ENCODE results near the gene THAP7. TPM values are rescaled to one million over a fixed set of nuclear protein-coding genes. Genes with fewer than 3 reads are reported as not detected.

Gene THAP7
- total and polyA plus RNA-seq, 7 donors: 19.9 to 59.4 (median 39.2) TPM

DNA sequence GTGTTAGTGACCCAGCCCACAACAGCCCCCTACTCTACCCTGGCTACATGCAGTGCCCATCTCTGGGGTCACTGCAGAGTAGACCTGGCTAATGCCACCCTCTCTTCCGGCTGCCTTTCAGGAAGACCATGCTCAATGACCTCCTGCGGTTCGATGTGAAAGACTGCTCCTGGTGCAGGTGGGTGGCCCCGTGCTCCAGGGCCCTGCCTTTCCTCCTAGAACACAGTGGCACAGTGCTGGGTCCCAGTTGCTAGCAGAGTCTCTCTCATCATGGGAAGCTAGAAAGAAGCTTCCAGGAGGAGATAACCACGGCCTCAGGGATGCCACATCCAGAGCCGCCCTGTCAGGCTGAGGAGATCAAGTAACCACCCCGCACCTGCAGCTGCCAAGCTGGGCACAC is 16.2 kb downstream of the THAP7 start:
- no peak overlapping the region for H3K4me3 ChIP-seq
- intact Hi-C loops (cut with DNase I): no loop called here
- WGBS, 2 donors: 95% methylated on average over 7 of the region's 7 CpGs
- H3K4me1 ChIP-seq: peaks cover 0 to 30% (median 26%) of the 10 kb centered on the region in 4 donors
- H3K36me3 ChIP-seq: peaks cover 0 to 62% (median 15%) of the 10 kb centered on the region in 4 donors
- TF ChIP-seq POLR2AphosphoS5 (IDR thresholded peaks at IDR 0.05) (no peak), CTCF (IDR thresholded peaks at IDR 0.05) (no peak), POLR2A (IDR thresholded peaks at IDR 0.05) (no peak), EP300 (IDR thresholded peaks at IDR 0.05) (no peak)
- no peaks in the 10 kb centered on the region for H3K27me3 ChIP-seq
- no peaks in the 10 kb centered on the region for H3K9me3 ChIP-seq
- no peak overlapping the region for H3K27ac ChIP-seq
- no peak for DNase-seq

DNA sequence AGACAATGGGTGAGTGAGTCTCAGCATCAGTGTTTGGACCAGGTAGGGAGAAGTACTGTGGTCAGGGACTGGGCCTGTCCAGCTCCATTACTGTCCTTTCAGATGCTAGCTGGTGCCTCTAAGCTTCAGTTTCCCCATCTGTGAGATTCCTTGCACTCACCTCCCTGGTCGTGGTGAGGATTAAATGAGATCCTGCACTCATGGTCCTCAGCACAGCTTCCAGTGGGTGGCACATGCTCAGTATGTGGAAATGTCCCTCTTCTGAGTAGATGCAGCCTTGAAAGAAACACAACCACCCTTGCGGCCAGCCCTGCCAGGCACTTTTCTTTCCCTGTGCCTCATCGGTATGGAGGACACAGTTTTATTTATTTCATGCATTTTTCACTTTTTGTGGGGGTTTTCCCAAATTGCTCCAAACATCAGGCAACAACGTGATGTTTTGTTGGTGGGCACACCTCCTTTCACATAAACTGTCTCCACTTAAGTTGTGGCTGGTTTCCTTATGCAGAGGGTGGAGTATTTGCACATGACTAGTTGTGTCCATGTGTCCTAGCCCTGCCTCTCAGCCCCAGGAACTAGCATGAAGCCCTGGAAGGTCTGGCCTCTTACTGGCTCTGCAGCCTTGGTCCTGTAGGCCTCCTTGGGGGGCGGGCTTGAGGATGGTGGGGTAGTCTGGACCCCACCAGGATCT is 18.7 kb downstream of the THAP7 start:
- intact Hi-C loops (cut with DNase I): no loop called here
- TF ChIP-seq EP300 (IDR thresholded peaks at IDR 0.05): no peak
- no peak for TF ChIP-seq CTCF (IDR thresholded peaks at IDR 0.05)
- TF ChIP-seq POLR2A (IDR thresholded peaks at IDR 0.05): no peak
- TF ChIP-seq POLR2AphosphoS5 (IDR thresholded peaks at IDR 0.05): no peak
- no peak for DNase-seq
- WGBS, 2 donors: 75 to 80% methylated on average over 5 of the region's 5 CpGs
- Histone ChIP-seq H3K27ac (peak overlapping the region; percentile 87 to 93 (median 90)), H3K9me3 (no peaks in the 10 kb centered on the region), H3K4me3 (peak overlapping the region; percentile 69 to 91 (median 90)), H3K4me1 (peaks cover 0 to 46% (median 43%) of the 10 kb centered on the region in 4 donors), H3K27me3 (no peaks in the 10 kb centered on the region), H3K36me3 (peaks cover 0 to 43% (median 12%) of the 10 kb centered on the region in 4 donors)

DNA sequence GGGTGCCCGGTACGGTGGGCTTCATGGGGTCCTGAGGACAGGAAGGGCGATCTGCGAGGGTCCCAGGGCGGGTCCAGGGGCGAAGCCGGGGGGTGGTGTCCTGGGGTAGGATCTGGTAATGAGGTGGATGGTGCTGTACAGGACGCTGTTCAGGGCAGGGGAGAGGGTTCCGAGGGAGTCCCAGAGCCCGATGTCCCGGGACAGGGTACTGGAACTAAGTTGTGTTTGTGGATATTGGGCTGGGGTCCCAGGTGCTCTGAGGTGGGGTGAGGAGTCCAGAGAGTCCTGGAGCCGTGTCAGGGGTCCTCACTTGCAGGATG is 19.4 kb downstream of the THAP7 start:
- H3K27ac ChIP-seq: peak overlapping the region; percentile 87 to 93 (median 90)
- intact Hi-C loops (cut with DNase I): loop anchor here (1.0 kb wide), 1 partner anchor 20 kb away; the partner anchor contains the start of gene THAP7
- H3K9me3 ChIP-seq: no peaks in the 10 kb centered on the region
- peaks cover 0 to 46% (median 43%) of the 10 kb centered on the region in 4 donors for H3K4me1 ChIP-seq
- 1 to 2% methylated on average over 12 of the region's 12 CpGs for WGBS, 2 donors
- no peak for DNase-seq
- peak overlapping the region; percentile 69 to 91 (median 90) for H3K4me3 ChIP-seq
- H3K27me3 ChIP-seq: no peaks in the 10 kb centered on the region
- peaks cover 0 to 36% (median 8%) of the 10 kb centered on the region in 4 donors for H3K36me3 ChIP-seq
- TF ChIP-seq EP300 (IDR thresholded peaks at IDR 0.05) (no peak), POLR2AphosphoS5 (IDR thresholded peaks at IDR 0.05) (no peak), CTCF (IDR thresholded peaks at IDR 0.05) (no peak), POLR2A (IDR thresholded peaks at IDR 0.05) (no peak)

GRCh38 chr22:20981787-20982562 is 19.9 kb downstream of the THAP7 start, which contains the start of gene LZTR1:
TSS of gene LZTR1 (plus strand) at chr22:20982297. CDS start at chr22:20982372, 75 bp downstream.
- Histone ChIP-seq H3K27ac (peak within 1 kb of the TSS; percentile 87 to 93 (median 90)), H3K27me3 (no peaks in the 10 kb centered on the region), H3K36me3 (peaks cover 0 to 30% (median 6%) of the 10 kb centered on the region in 4 donors), H3K4me3 (peak within 1 kb of the TSS; percentile 69 to 91 (median 90)), H3K4me1 (peaks cover 0 to 46% (median 43%) of the 10 kb centered on the region in 4 donors), H3K9me3 (no peaks in the 10 kb centered on the region)
- peak; percentile 89 for DNase-seq
- no peak for TF ChIP-seq EP300 (IDR thresholded peaks at IDR 0.05)
- TF ChIP-seq POLR2AphosphoS5 (IDR thresholded peaks at IDR 0.05): peak; percentile 98 to 99 (median 98)
- peak in 2 of 4 experiments; percentile 19 to 53 for TF ChIP-seq CTCF (IDR thresholded peaks at IDR 0.05)
- TF ChIP-seq POLR2A (IDR thresholded peaks at IDR 0.05): peak; percentile 88 to 95
- 0% methylated on average over 87 of the region's 87 CpGs for WGBS, 2 donors
- intact Hi-C loops (cut with DNase I): loop anchor here (1.0 kb wide), 1 partner anchor 20 kb away; the partner anchor contains the start of gene THAP7
